HG03571 (cell line): ENCODE results near the gene NUSAP1.
"Not testable (repeated sequence)": the region's sequence is repeated elsewhere in the genome, so short reads cannot be mapped to it uniquely, and the experiment has no call there.

Experiments used
- ATAC-seq: cut with Tn5 transposase; IDR thresholded peaks from one replicate; pipeline ENCODE4 v1.9.1; 2021; ENCODE audit not compliant: unreplicated experiment

NUSAP1 gene

DNA sequence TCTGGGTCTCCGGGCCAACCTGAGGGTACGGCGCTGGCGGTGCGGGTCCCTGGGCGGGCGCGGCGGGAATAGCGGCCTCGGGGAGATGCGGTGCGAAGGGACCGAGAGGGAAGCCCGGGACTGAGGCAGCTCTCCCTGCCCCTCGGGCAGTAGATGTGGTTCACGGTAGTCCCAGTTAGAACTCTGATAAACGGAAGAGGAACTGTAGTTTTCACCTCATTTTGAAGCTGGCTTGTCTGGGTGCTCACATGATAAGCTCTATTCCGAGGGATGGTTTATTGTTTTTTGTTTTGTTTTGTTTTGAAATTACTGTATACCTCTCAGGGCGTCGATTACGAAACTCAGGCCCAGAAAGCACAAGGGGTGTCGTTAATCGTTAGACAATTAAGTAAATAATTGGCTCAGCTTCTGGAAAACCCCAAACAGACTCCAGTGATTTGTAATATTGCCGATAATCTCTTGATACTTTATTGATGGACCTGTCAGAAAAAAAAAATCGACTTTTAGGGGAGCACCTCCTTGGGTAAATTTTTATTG, 413 bp downstream of the NUSAP1 start:
- peak; percentile 18 for ATAC-seq

DNA sequence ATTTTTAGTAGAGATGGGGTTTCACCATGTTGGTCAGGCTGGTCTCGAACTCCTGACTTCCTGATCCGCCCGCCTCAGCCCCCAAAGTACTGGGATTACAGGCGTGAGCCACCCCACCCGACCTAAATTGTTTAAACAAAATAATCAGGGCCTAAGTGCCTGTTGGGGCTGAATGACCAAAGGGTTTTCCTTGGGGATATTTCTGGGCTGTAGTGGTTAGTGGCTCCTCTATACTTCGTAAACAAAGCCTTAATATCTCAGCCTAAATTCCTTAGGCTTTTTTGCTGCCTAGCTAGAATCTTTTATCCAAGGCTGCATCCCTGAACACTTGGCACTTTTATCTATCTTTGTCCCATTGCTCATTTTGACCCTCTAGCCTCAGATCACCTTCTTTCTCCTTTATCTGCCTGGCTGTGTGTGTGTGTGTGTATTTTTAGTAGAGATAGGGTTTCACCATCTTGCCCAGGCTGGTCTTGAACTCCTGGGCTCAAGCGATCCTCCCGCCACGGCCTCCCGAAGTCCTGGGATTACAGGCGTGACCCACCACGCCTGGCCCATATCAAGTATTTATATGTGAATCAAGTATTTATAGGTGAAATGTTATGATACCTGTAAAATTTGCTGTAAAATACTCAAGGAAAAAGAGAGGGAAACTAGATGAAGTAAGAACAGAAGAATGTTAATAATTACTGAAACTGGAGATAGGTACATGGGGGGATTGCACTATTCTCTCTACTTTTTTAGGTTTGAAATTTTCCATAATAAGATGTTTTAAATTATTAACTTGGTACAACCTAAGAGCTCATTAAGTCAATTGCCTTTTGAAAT, 1.8 kb downstream of the NUSAP1 start:
- no peak for ATAC-seq

DNA sequence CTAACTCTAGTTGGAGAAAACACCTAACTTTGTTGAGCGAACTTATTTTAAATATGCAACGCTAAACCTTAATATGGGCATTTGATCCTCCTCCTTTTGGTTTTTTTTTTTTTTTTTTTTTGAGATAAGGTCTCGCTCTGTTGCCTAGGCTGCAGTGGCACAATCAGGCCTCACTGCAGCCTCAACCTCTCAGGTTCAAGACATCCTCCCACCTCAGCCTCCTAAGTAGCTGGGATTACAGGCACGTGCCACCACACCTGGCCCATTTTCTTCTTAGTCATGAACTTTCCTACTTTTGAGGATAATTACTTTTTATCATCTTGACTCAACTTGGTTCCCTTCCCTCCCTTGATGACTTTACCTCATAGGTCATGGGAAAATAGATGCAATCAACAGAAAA, 3.9 kb downstream of the NUSAP1 start:
- no peak for ATAC-seq

DNA sequence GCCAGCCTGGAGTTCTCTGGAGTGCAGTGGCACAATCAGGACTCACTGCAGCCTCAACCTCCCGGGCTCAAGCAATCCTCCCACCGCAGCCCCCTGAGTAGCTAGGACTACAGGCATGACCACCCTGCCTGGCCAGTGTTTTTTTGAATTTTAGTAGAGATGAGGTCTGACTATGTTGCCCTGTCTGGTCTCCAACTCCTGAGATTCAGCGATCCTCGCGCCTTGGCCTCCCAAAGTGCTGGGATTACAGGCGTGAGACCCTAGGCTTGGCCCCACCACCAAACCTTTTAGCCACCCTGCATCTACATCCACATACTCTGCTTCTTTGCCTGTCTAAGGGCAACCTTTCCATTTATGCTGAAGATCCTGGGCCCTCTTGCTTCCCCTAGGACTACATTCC, 4.4 kb downstream of the NUSAP1 start:
- ATAC-seq: no peak

DNA sequence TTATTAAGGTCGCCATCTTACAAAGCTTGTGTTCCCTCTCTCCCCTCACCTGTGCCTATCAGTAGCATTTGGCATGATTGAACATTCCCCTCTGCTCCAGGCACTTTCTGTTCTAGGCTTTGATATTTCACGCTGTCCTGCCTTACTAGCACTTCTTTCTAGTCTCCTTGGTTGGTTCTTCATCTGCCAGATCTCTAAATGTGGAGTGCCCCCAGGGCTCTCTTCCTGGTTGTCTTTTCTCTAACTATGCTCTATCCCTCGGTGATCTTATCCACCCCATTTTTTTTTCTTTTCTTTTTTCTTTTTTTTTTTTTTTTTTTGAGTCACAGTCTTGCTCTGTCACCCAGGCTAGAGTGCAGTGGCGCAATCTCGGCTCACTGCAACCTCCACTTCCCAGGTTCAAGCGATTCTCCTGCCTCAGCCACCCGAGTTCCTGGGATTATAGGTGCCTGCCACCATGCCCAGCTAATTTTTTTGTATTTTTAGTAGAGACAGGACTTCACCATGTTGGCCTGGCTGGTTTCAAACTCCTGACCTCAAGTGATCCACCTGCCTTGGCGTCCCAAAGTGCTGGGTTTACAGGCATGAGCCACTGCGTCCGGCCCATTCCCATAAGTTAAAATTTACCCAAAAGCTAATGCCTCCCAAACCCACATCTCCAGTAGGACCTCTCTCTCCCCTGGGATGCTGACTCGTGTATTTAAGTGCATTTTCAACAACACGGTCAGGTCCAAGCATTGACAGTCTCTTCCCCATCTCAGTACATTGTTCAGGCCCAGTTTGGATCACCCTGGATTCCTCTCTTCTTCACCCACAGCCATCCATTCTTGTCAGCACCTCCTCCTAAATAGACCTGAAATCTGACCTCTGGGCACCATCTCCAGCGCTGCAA, 5.2 kb downstream of the NUSAP1 start:
- ATAC-seq: no peak

DNA sequence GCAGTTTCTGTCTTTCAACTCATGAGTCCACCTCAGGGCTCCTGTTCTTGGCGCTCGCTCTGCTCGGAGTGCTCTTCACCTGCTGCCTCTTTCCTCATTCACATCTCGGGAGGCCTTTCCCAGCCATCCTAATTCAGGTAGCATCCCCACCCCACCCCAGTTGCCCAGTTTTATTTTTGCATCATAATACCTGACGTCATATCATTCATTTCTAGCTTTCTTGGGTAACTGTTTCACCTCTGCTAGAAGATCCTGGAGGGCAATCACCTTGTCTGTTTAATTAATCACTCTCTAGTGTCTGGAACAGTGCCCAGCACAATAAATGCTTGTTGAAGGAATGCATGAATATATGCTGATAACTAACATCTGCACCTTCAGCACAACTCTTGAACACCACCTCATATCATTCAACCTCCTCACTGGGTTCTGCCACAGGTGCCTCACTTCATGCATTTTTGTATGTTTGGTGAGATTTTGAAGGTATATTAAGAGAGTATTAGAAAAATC, 7.6 kb downstream of the NUSAP1 start:
- no peak for ATAC-seq

DNA sequence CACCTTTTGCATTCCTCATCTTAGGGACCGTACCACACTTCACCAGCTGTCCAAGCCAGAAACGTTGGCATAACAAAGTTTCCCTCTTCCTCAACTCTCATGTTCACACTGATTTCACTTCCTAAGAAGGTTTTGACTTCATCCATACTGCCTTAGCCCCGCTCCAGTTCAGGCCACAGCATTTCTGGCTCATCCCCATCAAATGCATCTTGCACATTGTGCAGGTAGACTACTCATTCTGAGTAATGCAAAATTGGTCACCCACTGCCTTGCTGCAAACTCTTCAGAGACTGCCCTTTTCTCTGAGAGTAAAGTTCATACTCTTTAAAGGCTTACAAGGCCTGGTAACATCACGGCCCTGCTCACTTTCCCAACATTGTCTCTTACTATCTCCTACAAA, 8.8 kb downstream of the NUSAP1 start:
- no peak for ATAC-seq

DNA sequence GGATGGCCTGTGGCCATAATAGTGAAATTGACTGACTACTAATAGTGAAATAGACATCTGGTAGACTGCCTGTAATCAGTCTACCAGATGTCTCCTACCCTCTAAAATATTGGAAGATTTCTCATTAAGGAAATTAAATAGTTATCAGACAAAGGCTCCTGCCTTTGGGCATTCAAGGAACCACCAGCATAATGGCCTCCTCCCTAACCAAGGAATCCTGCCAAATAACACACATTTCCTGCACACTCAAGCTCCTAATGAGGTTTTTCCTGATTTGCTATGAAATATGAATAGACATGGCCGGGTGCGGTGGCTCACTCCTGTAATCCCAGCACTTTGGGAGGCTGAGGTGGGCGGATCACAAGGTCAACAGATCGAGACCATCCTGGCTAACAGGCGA, 14.6 kb downstream of the NUSAP1 start:
- ATAC-seq: no peak

DNA sequence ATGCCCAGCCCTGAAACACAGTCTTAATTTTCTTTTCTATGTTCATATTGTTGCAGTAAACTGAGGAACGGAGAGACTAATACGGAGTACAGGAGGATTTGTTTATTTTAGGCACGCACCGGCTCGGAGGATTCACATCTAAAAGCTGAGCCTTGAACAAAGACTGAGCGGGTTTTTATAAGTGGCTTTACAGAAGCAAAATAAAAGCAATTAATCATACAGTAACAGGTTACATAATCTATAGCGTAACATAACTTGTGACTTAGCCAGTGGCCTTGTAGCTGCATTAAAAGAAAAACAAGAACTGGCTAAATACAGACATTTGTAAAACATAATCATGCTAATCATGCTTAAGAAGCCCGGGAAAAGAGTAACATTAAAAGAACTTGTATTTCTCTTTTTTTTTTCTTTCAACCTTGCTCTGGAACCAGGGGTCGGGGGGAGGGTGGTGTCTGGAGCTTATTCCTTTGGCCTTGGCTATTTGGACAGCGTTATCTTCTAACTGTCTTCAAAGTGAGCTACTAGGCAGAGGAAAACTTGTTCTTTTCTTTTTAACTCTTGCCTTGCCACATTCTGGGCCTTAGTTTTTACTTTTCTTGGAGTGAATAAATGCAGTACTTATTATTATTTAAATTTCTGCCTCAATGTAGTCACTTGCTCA, 17.5 kb downstream of the NUSAP1 start:
- ATAC-seq: no peak

DNA sequence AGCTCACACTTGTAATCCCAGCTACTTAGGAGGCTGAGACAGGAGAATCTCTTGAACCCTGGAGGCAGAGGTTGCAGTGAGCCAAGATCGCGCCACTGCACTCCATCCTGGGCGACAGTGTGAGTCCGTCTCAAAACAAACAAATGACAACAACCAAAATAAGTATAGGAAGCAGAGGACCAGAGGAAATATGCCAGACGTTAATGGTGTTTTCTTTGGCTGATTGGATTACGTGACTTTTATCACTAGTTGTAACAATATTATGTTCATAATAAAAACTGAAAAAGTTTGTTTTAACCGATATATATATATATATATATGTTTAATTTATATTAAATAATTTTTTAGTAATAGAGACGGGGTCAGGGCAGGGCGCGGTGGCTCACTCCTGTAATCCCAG, 21.7 kb downstream of the NUSAP1 start:
- ATAC-seq: no peak

DNA sequence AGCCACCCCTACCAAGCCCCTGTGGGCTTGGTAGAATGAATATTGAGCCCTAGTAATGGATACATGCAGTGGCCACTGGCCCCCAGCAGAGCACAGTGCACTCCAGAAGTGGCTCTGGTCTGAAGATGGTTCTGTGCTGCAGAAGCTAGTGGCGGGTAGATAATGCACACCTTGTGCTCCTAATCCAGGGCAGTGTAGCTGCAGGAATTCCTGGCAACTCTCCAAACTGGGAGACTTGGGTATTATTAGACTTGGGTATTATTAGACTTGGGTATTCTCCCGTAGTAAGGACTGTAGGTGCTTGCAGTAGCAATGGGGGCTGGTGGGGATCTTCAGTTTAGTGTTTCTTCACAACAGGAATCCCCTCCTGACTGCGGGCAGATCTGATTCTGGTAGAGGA, 34.7 kb downstream of the NUSAP1 start:
- ATAC-seq: no peak

DNA sequence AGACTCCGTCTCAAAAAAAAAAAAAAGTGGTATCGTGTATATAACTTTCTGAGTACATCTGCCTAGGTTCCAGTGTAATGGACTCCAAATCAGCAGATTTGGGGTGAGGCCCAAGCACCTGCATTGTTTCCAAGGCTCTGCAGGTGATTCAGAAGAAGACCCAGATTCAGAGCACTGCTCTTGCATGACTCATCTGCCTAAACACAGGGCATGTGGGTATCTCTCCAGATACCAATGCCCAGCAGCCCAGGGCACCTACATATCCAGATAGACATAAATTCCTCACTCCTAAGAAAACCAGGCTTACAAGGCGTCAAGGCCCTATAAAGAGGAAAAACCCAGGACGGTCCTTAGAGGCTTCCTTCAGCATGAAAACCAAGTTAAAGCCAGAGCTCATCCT, 45.3 kb downstream of the NUSAP1 start:
- ATAC-seq: no peak

DNA sequence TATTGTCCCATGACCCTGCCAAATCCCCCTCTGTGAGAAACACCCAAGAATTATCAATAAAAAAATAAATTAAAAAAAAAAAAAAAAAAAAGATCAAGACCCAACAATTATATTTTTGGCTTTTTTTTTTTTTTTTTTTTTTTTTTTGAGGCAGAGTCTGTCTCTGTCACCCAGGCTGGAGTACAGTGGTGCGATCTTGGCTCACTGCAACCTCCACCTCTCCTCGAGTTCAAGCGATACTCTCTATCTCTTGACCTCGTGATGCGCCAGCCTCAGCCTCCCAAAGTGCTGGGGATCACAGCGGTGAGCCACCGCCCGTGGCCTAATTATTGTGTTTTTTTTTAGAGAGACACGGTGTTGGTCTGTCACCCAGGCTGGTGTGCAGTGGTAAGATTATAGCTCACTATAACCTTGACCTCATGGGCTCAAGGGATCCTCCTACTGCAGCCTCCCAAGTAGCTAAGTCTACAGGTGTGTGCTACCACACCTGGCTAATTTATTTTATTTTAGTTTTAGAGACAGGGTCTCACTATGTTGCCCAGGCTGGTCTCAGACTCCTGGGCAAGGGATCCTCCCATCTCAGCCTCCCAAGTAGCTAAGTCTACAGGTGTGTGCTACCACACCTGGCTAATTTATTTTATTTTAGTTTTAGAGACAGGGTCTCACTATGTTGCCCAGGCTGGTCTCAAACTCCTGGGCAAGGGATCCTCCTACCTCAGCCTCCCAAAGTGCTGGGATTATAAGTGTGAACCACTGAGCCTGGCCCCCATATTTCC, 51.5 kb downstream of the NUSAP1 start:
- not testable (repeated sequence) for ATAC-seq

DNA sequence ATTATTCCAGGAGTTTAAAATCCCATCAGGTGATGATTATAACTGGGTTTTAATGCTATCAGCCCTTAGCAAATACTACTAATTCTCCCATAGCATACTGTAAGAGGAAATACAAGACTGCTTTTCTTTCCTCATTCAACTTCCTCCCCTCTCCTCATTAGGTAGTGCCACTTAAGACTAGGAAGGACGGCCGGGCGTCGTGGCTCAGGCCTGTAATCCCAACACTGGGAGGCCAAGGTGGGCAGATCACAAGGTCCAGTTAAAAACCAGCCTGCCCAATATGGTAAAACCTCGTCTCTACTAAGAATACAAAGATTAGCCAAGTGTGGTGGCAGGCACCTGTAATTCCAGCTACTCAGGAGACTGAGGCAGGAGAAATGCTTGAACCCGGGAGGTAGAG, 55.0 kb downstream of the NUSAP1 start:
- ATAC-seq: no peak

DNA sequence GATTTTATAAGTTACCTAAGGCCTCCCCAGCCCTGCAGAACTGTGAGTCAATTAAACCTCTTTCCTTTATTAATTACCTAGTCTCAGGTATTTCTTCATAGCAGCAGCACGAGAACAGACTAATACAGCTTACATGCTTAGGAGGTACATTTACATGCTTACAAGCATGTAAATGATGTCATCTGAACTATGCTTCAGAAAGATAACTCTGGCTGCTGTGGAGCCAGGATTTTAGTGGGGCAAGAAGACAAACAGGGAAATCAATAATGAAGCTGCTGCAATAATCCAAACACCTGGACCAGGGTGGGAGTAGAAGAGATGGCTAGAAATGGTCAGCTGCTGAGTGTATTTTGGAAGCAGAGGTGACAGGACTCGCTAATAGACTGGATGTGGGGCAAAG, 60.0 kb downstream of the NUSAP1 start:
- no peak for ATAC-seq

DNA sequence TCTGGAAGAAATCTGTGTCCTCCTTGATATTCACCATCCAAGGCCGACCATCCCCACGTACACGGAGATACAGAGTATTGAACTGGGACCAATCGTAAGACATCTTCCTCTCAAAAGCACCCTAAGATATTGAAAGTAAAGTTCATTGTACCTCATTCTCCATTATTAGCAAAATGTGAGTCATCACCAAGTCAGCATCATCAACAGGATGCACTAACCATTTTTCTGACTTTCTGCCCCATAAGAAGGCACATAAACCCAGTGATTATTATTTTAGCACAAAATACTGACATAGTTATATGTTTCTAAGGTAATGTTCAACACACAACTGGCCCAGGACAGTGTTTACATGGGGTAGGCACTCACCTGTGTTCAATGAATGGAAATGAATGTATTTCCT, 62.2 kb downstream of the NUSAP1 start:
- ATAC-seq: no peak

DNA sequence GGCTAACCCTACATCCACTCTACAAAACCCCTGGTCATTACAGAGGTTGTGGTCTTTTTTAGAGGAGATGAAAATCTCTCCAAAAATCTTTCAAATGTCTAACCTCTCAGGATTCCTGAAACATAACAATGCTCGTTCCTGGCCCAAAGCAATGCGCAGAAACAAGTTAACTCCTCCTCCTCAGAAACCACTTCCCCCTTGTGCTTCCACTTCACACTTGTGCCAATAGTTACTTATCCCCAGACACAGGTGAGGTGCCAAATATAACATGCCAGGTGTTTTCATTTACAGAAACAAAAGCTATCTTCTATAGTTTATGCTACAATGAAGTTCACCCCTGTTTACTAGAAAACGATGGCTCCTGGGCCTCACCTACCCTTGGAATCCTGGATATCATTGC, 63.4 kb downstream of the NUSAP1 start:
- no peak for ATAC-seq

DNA sequence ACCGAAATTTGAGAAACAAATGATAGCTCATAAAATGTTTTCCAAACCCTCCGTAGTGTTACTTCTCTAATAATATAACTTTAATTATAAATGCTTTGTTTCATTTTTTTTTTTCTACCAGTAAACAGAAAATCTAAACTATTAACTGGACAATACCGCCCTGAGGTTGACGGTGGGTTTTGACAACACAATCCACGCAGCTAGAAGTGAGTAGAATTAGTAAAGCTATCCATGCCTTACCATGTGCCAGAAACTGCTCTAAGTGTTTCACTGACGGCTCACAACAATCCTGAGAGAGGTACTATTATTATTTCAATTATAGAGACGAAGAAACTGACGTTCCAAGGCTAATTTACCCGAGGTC, 69.2 kb downstream of the NUSAP1 start:
- ATAC-seq: peak; percentile 19

DNA sequence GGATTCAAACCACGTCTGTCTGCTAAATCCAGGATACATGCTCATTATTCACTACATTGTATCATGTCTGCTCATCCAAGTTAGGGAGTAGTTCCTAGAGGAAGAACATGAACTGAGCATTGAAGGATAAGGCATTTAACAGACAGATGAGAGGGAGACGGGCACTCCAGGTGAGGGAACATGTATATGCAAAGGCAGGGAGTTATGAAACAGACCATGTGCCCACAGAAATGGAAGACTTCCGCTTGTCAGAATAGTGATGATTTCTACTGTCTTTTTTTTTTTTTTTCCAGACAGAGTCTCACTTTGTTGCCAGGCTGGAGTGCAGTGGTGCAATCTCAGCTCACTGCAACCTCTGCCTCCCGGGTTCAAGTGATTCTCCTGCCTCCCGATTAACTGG, 74.7 kb downstream of the NUSAP1 start:
- no peak for ATAC-seq

DNA sequence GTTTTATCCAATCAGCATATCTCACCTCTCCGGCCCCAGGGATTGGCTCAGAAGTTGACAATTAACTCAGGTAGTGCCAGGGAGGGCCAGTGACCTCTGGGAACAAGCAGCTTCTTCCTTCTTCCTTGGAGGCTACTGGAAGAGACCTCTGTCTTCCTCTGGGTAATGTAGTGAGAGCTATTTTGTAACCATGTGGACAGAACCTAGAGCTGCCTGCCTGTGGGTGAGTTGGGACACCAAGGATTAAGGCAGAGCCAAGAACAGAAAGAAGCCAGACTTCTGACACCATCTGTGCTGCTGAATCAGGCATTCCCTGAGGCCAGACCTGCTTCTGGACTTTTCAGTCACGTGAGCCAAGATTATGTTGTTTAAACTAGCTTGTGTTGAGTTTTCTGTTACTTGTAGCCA, 75.6 kb downstream of the NUSAP1 start:
- no peak for ATAC-seq

DNA sequence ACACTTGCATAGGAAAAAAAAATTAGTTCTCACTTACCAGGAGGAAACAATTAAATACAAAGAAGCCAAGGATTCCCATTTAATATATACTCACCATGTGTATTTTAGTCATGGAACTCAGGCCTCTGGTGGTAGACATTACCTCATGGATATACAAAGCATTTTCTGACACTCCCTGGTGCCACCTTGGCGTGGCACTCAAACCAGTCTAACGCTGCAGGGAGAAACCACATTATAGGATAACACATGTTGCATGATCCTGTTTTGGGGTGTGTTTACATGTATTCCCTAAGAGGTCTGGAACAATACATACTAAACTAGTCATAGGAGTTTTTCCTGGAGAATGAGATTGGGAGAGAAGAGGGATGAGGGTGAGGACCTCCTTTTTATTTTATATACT, 78.3 kb downstream of the NUSAP1 start:
- ATAC-seq: no peak
